Measurements from ENCODE around the gene SIGLEC15. TPM values are rescaled to one million over a fixed set of nuclear protein-coding genes. Genes with fewer than 3 reads are reported as not detected.

Gene SIGLEC15
- total RNA-seq, 4 donors from 2014 or later: 0.16 to 1.4 (median 0.71) TPM

- no peak for TF ChIP-seq CTCF (IDR thresholded peaks at IDR 0.05; ENCODE audit: low read depth)
Observed at GRCh38 chr18:45876161-45876560, 50.7 kb downstream of the SIGLEC15 start.

- no peak for TF ChIP-seq CTCF (IDR thresholded peaks at IDR 0.05; ENCODE audit: low read depth)
Observed at GRCh38 chr18:45877403-45877802, 51.9 kb downstream of the SIGLEC15 start.

- no peak for TF ChIP-seq CTCF (IDR thresholded peaks at IDR 0.05; ENCODE audit: low read depth)
Observed at GRCh38 chr18:45879681-45880655, 54.5 kb downstream of the SIGLEC15 start.

GRCh38 chr18:45880876-45881558 is 55.5 kb downstream of the SIGLEC15 start:
- TF ChIP-seq CTCF (IDR thresholded peaks at IDR 0.05; ENCODE audit: low read depth): no peak

GRCh38 chr18:45887585-45887984 is 62.1 kb downstream of the SIGLEC15 start:
- TF ChIP-seq CTCF (IDR thresholded peaks at IDR 0.05; ENCODE audit: low read depth): no peak

GRCh38 chr18:45889419-45890064 is 64.1 kb downstream of the SIGLEC15 start:
- no peak for TF ChIP-seq CTCF (IDR thresholded peaks at IDR 0.05; ENCODE audit: low read depth)

- TF ChIP-seq CTCF (IDR thresholded peaks at IDR 0.05; ENCODE audit: low read depth): no peak
Observed at GRCh38 chr18:45890606-45891005, 65.1 kb downstream of the SIGLEC15 start.

All from subcutaneous adipose tissue (tissue), 4 donors.